Activated CD4-positive, alpha-beta T cell treated with anti-CD3 and anti-CD28 coated beads for 4 hours (primary cell): ENCODE measurements around the gene RFTN2.

Experiments
- DNase-seq, 2 donors: peaks; one replicate each; pipeline ENCODE4 v3.0.0-alpha.2; 2020

RFTN2 gene

GRCh38 chr2:197539734-197540133 is 135.7 kb downstream of the RFTN2 start:
- no peak for DNase-seq

- no peak for DNase-seq
Observed at GRCh38 chr2:197538412-197538811, 137.0 kb downstream of the RFTN2 start.
